Measurements from ENCODE around the gene PRKCH.
A peak's percentile ranks its signal among the peaks of the same experiment; 100 is the strongest.

The PRKCH gene

DNA sequence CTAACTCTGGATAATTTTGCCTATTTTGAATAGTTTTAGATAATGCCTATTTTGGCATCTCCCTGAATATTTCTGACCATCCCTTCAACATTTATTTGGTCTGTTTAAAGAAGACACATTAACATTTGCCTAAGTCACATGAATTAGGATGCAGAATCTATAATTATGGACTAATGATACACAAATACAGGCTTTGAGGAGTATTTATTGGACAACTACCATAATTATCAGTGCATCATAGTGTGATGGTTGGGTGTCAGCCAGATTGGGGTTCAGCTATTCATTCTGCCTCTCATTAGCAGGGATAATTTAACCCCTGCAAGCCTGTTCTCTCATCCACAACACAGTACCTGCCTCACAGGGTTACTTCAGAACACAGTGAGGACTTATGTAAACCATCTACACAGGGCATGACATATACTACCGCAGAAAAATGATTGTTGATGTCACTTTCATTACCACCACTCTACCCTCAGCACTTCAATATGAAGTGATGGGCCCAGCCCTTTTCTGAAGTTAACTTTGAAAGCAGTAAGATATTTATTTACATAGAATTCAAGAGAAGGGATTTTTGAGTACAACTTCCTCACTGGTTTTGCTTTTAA, 14.4 kb downstream of the PRKCH start:
- DNase-seq (ENCODE audit: low read depth in 2 of 2, low spot score in 1 of 2) = no peak

DNA sequence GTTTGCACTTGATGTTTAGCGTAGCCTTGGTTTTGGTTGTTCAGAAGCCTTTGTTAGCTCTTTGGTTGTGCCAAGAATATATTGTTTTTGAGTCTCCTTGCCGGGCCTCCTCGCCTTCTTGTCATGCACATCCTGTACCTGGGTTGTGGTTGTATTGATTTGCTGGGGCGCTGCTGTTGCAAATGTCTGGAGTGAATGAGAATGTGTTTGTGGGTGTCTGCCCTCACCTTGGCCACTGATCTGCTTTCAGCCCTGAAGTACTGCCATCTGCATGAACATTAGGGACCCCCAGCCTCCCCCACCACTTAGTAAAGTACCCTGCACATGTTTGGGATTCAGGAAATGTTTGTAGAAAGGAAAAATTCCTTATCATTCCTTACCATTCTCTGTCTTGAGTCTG, 16.5 kb downstream of the PRKCH start:
- DNase-seq (ENCODE audit: low read depth in 2 of 2, low spot score in 1 of 2) = no peak

DNA sequence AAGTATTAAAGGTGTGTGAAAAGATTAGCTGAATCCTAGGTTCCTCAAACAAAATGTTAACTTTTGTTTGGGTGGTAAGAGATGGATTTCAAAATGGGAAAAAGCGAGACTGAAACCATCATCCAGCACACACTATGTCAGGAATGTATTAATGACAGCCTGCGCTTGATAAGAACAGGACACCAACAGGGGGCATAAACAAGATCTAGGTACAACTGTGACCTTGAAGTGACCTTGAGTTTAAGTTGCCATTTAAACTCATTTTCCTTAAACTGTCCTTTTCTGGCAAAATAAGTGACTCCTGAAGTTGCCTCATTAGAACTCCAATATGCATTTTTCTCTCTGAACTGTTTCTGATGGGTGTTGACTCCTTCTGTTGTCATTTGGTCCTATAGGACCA, 17.1 kb downstream of the PRKCH start:
- DNase-seq (ENCODE audit: low read depth in 2 of 2, low spot score in 1 of 2) = no peak

DNA sequence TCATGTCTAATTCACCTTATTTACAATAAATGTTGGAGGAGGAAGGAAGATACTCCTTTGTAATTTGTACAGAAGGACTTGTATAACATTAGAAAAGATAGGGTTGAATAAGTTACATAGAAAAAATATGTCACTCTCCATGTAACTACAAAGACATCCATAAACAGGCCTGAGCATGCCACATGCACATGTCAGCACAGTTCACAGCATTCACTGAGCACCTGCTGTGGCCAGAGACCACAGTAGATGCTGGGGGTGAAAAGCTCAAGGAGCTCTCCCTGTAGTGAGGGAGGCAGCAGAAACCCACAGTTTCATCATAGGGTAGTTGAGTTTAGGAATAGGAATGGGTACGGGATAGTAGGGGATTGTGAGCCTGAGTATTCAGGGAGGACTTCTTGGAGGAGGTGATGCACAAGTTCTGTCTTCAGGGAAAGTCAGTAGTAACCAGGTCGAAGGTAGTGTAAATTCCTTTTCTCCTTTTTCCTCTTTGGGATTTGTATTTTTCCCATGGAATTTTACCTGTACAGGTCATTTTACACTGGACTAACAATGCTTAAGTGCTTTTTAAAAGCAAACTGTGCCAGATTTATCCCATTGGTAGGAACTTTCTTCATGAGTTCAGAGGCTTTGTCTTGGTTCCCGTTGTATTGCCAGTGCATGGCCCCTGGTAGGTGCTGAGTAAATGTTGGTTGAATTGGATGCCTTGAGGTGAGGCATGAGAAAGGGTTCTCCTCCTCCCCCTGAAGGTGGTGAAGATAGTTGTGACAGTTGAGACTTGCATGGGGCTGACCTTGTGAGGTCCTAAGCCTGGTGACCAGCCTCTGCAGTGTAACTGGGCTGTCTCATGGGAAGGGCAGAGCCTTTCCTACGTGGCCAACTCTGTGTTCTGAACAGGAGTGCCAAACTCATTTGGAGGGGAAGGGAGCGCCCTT, 20.2 kb downstream of the PRKCH start:
- no peak for DNase-seq (ENCODE audit: low read depth in 2 of 2, low spot score in 1 of 2)

DNA sequence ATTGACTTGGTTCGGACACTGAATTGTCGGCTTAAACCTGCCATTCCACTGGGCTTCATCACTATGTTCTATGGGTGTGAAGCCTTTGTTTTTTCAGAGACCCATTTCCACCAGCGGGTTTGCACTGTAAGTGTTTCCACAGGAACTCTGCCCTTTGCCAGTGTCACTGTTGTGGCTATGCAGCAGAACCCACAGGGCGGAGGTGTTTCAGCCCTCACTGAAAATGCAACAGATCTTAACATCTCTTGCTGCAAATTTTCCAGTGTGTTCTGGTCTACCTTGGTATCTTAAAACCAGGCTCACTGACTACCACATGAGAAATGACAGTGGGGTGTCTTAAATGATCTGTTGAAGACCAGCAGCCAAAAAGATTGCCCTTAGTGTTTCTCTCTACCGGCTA, 21.1 kb downstream of the PRKCH start:
- peak; percentile 73 to 82 for DNase-seq (ENCODE audit: low read depth in 2 of 2, low spot score in 1 of 2)

DNA sequence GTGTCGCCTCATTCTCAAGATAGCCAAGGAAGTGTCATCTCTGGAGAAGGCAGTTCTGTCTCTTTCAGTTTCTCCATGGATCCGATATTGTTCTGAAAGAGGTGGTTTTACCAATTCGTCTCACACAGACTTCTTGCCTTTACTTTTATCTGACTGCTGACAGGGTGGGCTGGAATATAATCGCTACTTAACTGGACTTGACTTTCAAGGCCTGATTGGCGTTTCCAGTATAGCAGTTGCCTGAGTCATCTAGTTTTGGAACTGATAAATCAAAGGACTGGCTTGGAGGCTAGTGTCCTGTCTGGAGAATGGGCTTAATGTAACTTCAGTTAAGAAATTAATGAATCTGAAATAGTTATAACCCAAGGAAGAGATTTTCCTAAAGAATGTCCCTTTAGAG, 21.6 kb downstream of the PRKCH start:
- no peak for DNase-seq (ENCODE audit: low read depth in 2 of 2, low spot score in 1 of 2)

DNA sequence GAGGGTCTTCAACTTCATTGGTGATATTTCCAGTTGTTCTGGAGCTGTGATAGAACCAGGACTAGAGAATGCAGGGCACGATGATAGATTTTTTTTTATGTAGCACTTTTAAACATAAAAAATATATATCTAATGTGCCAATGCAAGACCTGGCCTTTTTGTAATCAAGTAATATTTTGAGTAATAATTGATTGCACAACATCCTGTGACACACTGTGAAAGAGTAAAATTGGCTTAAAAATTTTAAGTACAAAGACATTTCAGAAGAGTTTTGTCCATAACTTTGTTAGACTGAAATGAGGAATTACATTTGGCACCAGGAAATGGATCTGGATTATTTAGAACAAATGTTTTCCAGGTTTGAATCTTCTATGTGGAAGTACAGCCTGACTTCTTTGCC, 22.1 kb downstream of the PRKCH start:
- DNase-seq (ENCODE audit: low read depth in 2 of 2, low spot score in 1 of 2) = no peak

DNA sequence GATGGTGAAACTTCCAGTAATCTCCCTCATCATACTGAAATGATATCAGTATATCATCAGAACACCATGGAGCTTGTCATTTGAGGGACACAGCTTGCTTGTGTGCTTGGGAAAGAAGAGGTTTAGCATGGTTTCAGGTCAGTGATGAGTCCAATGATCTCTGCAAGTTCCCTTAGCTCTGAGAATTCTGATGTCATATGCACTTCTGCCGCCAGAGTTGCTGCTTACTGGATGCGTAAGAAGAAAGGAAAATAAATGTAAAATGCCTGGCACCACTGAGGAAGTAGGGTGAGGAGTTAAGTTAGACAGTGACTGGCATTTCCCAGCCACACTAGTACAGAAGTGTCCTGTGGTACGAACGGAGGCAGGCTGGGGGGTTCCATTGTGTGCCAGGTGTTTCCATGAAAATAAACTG, 22.6 kb downstream of the PRKCH start:
- DNase-seq (ENCODE audit: low read depth in 2 of 2, low spot score in 1 of 2) = no peak

DNA sequence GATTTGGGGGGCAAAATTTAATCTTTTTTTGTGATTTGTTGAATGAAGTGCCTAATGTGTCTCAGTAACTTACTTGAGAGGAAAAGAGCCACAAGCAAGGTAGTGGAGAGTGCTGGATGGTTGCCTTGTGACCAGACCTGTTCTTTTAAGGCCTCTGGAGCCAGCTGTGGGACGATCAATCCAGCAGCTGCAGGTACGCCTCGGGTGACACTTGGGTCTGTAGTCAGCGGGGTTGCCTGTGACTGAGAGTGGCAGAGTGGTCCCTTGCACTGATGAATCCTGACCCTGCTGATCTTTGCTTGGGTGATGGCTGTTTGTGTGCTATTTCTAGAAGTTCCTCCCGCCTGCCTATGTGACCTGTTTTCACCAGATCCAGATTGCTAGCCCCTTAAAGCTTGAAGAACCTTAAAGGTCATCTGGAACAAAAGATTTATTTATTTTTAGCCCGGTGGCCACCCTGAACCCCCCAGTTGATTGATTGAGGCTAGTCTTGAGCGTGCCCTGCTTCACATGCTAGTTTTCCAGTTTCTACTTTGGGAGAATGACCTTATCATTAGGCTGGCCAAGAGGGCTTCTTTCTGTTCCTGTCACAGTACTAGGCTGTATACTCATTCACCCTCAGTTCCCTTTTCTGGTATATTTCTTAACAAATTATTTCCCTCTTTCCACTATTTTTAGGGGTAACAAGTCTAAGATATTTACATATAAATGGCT, 23.2 kb downstream of the PRKCH start:
- no peak for DNase-seq (ENCODE audit: low read depth in 2 of 2, low spot score in 1 of 2)

DNA sequence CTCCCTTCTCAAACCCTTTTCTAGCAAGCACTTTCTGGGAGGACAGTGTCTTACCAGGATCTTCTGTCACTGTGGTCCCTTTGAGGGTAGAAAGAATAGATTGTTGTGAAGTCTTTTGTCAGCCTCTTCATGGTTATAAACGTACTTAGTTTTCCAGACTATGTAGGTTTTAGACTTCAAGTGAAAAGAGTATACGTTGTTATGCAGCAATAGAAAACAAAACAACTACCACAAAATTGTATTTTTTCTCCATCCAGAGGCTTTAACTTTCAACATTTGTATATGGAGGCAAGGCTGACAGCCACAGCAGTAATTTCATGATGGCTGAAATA, 23.7 kb downstream of the PRKCH start:
- no peak for DNase-seq (ENCODE audit: low read depth in 2 of 2, low spot score in 1 of 2)

DNA sequence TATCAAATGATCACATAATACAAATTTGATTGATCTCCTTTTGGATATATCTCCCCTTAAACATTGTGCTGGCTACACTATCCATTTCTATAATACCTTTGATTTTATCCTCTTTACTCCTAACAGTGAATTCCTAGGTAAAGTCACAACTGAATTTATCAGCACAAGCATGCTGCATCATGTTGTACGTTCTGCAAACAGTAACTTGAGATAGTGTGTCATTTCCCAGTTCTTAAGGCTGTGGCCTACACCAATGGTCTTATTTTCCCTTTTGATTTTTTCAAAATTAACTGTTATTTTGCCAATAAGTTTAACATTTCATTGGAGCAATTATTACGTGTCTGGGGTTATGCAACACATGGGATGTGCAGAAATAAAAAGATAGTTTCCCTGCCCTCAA, 24.8 kb downstream of the PRKCH start:
- DNase-seq (ENCODE audit: low read depth in 2 of 2, low spot score in 1 of 2) = no peak

DNA sequence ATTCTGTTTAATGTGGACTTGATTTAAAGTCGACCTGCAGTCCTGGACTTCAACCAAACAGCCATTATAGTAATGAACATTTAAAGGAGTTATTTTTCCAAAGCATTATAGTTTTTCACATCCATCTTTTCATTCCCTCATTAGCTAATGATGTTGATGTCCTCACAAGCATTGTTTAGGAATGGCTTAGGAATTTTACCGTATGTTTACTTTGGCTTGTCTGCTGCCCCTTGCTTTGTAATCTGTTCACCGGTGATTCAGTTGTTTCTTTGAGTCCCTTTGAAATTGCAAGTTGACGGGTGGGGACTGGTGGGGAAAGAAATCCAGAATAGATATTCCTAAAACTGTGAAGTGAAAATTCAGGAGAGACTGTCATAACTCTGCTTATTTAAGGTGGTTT, 25.4 kb downstream of the PRKCH start:
- DNase-seq (ENCODE audit: low read depth in 2 of 2, low spot score in 1 of 2) = no peak

DNA sequence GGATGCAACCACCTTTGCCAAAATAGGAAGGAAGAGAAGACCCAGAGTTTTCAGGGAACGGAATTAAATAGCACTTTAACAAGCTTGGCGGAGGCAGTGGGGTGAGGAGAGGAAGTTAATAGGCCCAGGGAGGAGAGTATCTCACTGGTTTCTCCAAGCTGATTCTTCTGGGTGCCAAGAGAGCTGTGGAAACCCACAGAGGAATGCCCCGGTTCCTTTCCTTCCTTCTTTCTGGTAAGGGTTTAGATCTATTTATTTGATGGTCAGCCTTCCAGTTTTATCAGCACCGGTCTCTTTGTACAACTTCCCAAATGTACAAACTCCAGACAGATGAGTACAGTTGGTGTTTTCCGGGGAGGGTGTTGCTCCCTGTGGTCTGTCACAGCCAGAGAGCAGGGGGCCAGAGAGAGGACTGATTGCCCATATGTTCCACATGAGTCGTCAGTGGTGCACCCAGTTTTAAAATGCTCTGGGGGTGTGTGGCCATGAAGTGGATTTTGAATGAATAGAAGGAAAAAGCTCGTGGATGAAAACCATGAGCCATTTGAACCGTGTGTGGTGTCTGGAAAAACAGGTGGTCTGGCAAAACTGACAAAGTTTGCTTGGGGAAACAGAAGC, 26.6 kb downstream of the PRKCH start:
- DNase-seq (ENCODE audit: low read depth in 2 of 2, low spot score in 1 of 2) = no peak

DNA sequence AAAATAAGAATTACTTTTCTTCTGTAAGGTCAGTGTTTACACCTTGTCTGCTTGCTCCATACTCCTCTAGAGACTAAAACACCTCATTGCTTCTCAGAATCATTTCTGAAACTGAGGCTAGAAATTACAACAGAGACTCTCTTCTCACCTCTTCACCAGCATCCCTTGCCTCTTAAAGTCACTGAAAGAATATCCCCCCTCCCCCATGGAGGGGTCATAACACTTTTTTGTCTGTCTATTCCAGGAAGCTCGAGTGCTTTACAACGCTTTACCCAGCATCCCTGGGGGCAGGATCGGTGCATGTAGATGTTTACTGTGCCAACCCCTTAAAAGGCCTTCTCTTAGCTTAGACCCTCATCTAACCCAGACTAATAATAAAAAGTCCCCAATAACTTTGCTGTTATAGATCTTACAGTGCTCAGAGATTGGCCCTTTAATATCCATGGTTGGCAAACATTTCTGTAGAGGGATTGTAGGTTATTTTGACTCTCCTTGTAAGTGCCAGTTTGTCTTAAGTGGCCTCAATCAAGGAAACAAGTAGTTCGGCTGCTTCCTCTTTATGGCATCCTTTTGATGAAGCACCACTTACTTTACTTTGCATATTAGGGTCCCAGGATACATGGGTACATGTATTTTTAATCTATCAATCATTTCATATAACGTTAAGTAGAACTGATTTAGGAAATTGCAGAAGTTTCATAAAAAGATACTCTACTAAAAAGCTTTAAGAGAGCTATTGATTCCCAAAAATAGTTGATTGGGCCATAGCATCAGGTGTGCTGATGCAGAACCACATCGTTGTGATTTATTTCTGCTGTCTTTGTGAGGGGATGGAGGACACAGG, 29.3 kb downstream of the PRKCH start:
- DNase-seq (ENCODE audit: low read depth in 2 of 2, low spot score in 1 of 2) = no peak

DNA sequence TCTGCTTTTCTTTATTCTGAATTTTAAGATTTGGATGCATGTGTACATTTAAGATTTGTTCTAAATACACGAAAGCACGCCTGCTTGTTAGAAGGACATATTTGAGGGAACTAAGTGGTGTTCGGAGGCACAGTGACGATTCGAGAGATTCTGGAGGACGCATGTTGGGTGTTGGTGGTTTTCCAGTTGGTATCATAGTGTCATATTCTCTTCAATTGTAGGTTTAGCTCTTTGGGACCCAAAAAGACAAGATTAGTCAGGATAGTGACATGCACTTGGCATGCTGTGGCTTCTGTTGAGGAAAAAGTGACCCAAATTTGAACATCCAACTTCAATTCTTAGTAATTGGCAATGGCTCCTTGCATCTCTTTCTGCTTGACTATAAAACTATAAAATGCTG, 30.1 kb downstream of the PRKCH start:
- DNase-seq (ENCODE audit: low read depth in 2 of 2, low spot score in 1 of 2) = no peak

DNA sequence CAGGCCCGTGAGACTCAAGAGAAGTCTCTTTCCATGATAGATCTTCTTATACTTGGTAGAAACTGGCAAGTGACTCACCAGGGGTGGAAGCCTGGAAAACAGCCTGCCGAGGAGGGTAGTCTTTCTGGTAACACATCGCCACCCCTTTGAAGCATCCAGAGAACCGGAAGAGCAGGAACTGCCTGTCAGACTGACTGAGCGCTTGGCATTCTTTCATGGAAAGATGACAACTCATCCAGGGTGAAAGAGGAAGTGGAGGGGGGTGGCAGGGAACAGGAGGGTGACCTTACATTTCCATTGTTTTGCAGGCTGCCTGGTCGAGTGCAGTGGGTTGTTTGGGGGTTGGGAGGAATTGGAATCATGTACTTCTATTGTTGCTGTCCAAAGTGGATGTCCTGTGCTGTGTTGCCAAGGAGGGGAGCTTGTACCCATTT, 34.5 kb downstream of the PRKCH start:
- no peak for DNase-seq (ENCODE audit: low read depth in 2 of 2, low spot score in 1 of 2)

DNA sequence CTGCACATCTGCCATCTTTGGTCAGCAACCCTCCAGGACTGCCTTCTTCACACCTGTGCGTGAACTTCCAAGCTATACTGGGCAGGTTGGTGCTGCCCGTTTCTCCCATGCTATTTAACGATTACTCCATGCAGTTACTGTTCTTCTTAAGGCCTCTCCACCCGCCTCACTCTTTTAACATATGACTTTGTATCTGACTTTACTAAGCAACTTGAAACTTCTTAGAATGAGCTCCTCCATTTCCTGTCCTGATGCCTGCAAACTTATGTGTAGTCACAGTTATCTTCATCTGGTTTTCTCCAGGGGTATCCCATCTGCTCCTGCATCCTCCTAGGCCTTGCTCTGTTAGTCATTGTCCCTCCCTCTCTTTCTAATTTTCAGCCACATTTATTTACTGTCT, 35.7 kb downstream of the PRKCH start:
- DNase-seq (ENCODE audit: low read depth in 2 of 2, low spot score in 1 of 2) = no peak

DNA sequence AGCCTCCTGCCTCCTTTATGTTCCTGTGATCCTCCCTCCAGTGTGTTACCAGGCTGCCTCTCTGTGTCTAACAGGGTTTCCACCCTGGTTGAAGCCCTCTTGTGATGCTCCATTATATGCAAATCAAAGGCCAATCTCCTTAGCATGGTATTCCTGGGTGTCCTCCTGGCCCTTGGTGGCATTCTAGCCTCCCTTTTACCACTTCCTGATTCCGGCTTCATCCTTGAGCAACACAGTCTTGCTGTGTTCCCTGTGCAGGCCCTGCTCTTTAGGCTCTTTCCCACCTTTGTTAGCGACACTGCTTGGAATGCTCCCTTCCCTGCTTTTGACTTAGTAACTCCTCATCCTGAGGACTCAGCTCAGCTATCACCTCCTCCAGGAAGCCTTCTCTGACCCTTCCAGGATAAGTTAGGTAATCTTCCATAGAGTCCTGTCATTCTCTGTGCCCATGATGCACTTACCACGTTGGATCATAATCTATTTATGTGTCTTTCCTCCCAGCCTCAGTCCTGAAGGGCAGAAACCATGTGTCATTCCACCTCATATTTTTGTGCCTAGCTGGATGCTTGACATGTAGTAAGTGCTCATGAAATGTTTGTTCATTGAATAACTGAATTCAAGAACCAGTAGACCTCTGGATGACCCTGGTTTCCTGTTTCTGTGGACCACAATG, 37.3 kb downstream of the PRKCH start:
- no peak for DNase-seq (ENCODE audit: low read depth in 2 of 2, low spot score in 1 of 2)

DNA sequence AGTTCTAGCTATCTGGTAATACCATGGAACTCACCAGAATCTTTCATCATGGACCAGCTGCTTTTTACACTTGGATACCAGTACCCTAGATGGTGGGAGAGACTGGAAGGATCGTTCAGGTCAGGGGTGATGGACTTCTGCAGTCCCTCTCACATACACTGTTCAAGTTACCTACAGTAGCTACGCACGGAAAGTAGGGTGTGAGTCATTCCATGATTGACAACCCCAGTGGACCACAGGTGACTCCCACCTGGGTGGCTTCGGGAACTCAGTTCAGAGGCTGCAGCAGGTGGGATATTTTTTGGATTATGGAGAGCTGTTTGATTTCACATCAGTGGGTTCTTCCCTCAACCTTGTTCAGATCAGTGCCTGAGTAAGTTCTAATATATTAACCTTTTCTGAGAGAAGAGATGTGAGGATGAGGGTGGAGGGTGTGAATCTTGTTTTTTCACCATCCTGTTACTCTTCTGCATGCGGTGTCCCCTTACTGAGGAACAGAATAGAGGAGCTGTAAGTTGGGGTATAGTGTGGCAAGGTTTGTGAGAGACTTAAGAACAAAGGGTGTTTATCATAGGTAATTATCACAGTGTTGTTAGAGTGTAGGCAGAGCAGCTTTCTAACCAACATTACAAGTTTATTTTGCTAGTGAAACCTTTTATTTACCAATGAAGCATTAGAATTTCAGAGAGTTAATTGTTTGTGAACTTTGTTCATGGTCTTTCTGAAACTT, 39.6 kb downstream of the PRKCH start:
- DNase-seq (ENCODE audit: low read depth in 2 of 2, low spot score in 1 of 2) = no peak
